Right kidney (tissue), 1 donor: ENCODE measurements around the gene KPNB1.
A peak's percentile ranks its signal among the peaks of the same experiment; 100 is the strongest.

Experiments used
- DNase-seq: peaks from one replicate; pipeline ENCODE4 v3.0.0-alpha.2; 2016

The KPNB1 gene

GRCh38 chr17:47730681-47731080, 81.0 kb downstream of the KPNB1 start:
- no peak for DNase-seq

GRCh38 chr17:47731396-47731795, 81.7 kb downstream of the KPNB1 start:
- no peak for DNase-seq

DNA sequence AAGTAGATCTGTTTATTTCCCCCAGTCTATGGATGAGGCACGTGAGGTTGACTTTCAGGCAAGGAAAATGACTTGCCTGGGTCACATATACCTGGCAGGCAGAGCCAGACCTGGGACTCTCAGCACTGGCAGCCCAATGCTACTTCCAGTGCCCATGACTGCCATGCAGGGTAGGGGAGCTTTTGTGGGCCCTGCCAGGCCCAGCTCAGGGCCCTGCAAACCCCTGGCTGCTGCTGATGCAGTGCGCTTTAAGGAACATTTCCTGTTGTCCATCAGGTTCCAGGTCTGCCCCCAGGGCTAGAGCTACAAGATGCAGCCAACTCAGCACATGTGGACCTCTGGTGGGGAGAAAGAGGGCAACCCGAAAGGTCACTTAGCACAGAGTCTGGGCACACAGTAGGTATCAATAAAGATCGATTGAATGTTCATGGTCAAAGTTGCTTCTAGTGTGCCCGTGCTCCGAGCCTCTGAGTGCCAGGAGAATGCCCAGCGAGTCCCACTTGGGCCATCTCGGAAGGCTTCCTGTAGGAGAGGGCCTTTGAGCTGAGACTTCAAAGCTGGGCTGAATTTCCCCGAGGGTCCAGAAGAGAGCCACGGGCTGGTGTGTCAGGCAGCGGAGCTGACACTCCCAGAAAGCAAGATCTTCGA, 82.8 kb downstream of the KPNB1 start:
- no peak for DNase-seq

GRCh38 chr17:47733047-47733673, 83.4 kb downstream of the KPNB1 start, which contains the start of gene TBX21:
Gene TBX21, plus strand, starts transcription at chr17:47733236. Its CDS starts 219 bp downstream, at chr17:47733455.
- peak; percentile 55 for DNase-seq

- peak; percentile 69 for DNase-seq
Observed at GRCh38 chr17:47733674-47734410, 84.1 kb downstream of the KPNB1 start.

DNA sequence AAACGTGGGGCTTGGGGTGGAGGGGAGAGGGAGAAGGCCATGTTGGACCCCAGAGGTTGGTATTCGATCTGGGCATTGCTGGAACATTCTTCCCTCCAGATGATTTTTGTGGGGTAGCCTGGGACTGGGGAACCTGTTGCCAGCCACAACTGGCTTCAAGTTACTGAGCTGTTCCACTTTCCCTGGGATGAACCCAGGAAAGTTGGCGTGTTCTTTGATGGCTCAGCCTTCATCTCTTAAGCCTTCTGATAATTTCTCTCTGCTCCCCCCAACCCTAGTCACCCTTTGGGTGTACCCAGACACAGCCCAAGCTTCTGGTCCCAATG, 85.4 kb downstream of the KPNB1 start:
- no peak for DNase-seq
